ENCODE results near the gene BRAF. TPM values are rescaled to one million over a fixed set of nuclear protein-coding genes. Genes with fewer than 3 reads are reported as not detected.

BRAF gene
- total and polyA plus RNA-seq, 2 donors (not counting 3 experiments of a cell fraction or from before 2014, with no cell fraction given): 6.6 to 26.2 TPM

GRCh38 chr7:140869430-140869829, 55.3 kb downstream of the BRAF start:
- Histone ChIP-seq H3K27ac (ENCODE audit: insufficient read depth, low read depth, low read length) (no peak overlapping the region), H2AFZ (ENCODE audit: low read depth, low read length) (no peak overlapping the region), H3K9me1 (replicated peaks; ENCODE audit: control insufficient read depth, extremely low read depth, insufficient read depth, low read length) (no peaks in the 10 kb centered on the region), H3K4me3 (replicated peaks in 1 of 3; ENCODE audit: insufficient read depth in 1 of 3, low read depth in 1 of 3, low read length in 3 of 3) (no peak overlapping the region), H4K20me1 (replicated peaks; ENCODE audit: control insufficient read depth, extremely low read depth, insufficient read depth, low read length) (peaks cover 3% of the 10 kb centered on the region), H3K27me3 (ENCODE audit: control insufficient read depth in 2 of 2, insufficient read depth in 2 of 2, low read length in 2 of 2) (no peaks in the 10 kb centered on the region), H3K4me1 (ENCODE audit: control insufficient read depth, extremely low read depth, insufficient read depth, low read length) (no peaks in the 10 kb centered on the region), H3K79me2 (ENCODE audit: control insufficient read depth, insufficient read depth, low read length) (peaks cover 49% of the 10 kb centered on the region), H3K9ac (replicated peaks; ENCODE audit: extremely low read depth, insufficient read depth, low read length) (no peak overlapping the region), H3K36me3 (ENCODE audit: control insufficient read depth in 2 of 2, extremely low read depth in 1 of 2, insufficient read depth in 2 of 2, low read length in 2 of 2) (no peaks in the 10 kb centered on the region), H3K4me2 (ENCODE audit: insufficient read depth, low read length) (no peak overlapping the region), H3K9me3 (replicated peaks; ENCODE audit: control insufficient read depth, insufficient read depth, low read length) (no peaks in the 10 kb centered on the region)
- no TSS peak for BruUV-seq (replicated peaks)
- ChIA-PET CTCF (no interaction called here), POLR2A (no interaction called here)
- TF ChIP-seq, protein P1, sequence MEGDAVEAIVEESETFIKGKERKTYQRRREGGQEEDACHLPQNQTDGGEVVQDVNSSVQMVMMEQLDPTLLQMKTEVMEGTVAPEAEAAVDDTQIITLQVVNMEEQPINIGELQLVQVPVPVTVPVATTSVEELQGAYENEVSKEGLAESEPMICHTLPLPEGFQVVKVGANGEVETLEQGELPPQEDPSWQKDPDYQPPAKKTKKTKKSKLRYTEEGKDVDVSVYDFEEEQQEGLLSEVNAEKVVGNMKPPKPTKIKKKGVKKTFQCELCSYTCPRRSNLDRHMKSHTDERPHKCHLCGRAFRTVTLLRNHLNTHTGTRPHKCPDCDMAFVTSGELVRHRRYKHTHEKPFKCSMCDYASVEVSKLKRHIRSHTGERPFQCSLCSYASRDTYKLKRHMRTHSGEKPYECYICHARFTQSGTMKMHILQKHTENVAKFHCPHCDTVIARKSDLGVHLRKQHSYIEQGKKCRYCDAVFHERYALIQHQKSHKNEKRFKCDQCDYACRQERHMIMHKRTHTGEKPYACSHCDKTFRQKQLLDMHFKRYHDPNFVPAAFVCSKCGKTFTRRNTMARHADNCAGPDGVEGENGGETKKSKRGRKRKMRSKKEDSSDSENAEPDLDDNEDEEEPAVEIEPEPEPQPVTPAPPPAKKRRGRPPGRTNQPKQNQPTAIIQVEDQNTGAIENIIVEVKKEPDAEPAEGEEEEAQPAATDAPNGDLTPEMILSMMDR (IDR thresholded peaks at IDR 0.05; ENCODE audit: extremely low read depth in 1 of 2, insufficient read depth in 1 of 2, low read depth in 1 of 2, low read length in 2 of 2): no peak
- no peak for TF ChIP-seq MYC (IDR thresholded peaks at IDR 0.05; ENCODE audit: low read depth, low read length)
- TF ChIP-seq POLR2A (IDR thresholded peaks at IDR 0.05; ENCODE audit: low read depth, low read length): no peak
- no peak for TF ChIP-seq GATA2 (IDR thresholded peaks at IDR 0.05; ENCODE audit: insufficient read depth, insufficient read length, low read depth, low read length)
- no peak for TF ChIP-seq EZH2 (IDR thresholded peaks at IDR 0.05; ENCODE audit: borderline replicate concordance, low read depth, low read length, severe bottlenecking)
- TF ChIP-seq JUN (IDR thresholded peaks at IDR 0.05; ENCODE audit: borderline replicate concordance, insufficient read depth, insufficient read length, low read depth): no peak
- FAIRE-seq (no peak), DNase-seq (ENCODE audit: low read depth, low spot score) (no peak)
- intact Hi-C loops (cut with micrococcal nuclease): no loop called here
- dilution Hi-C loops (cut with MboI; ENCODE audit: extremely low pct_ligation_motif_present, low sequenced_read_pairs): no loop called here

All from endothelial cell of umbilical vein (primary cell).